K562 (cell line): ENCODE data around the gene UBXN11. TPM values are rescaled to one million over a fixed set of nuclear protein-coding genes. Genes with fewer than 3 reads are reported as not detected.

ENCODE experiments used
- CCNT2 ChIP-seq: IDR thresholded peaks from 2 replicates; pipeline ENCODE4 v1.6.1; 2011; ENCODE audit warnings: borderline replicate concordance, low read depth, mild to moderate bottlenecking, moderate library complexity, mixed read lengths, low read length; ENCODE audit not compliant: insufficient read length; ENCODE audit errors: extremely low read depth
- EGR1 ChIP-seq: fragments of 450-650 bp; conservative IDR thresholded peaks from 2 replicates; pipeline ENCODE4 v1.6.1; 2017; ENCODE audit warnings: mild to moderate bottlenecking
- HMG20B ChIP-seq: fragments of 250-450 bp; sonication (Bioruptor Pico); IDR thresholded peaks from 2 replicates; pipeline ENCODE4 v1.5.0; 2021; ENCODE audit warnings: mild to moderate bottlenecking
- HNRNPH1 ChIP-seq: fragments of 200-400 bp; formaldehyde crosslinking; optimal IDR thresholded peaks from 2 replicates; pipeline ENCODE3; 2017; ENCODE audit warnings: low read depth, mild to moderate bottlenecking, low read length, moderate library complexity
- KHSRP ChIP-seq: fragments of 450-650 bp; IDR thresholded peaks from 2 replicates; pipeline ENCODE4 v1.6.1; 2017
- PPARD ChIP-seq: fragments of 250-450 bp; sonication (Bioruptor Pico); IDR thresholded peaks from 2 replicates; pipeline ENCODE4 v1.8.0; 2022; ENCODE audit warnings: inconsistent platforms, mild to moderate bottlenecking, moderate library complexity
- SMARCE1 ChIP-seq: fragments of 450-650 bp; IDR thresholded peaks from 2 replicates; pipeline ENCODE4 v1.7.1; 2016; ENCODE audit warnings: mild to moderate bottlenecking
- STAT5A ChIP-seq: IDR thresholded peaks from 2 replicates; pipeline ENCODE4 v1.6.1; 2012; ENCODE audit warnings: low read length, inconsistent platforms, borderline replicate concordance
- TCF3 ChIP-seq: sonication (generic); formaldehyde crosslinking; IDR thresholded peaks from 2 replicates; pipeline ENCODE4 v1.4.0; 2020; ENCODE audit warnings: mild to moderate bottlenecking, missing genetic modification reagents
- TEAD1 ChIP-seq, 2 experiments: fragments of 450-650 bp in 1 of 2; sonication (generic) in 1 of 2; formaldehyde crosslinking; IDR thresholded peaks; 2 replicates each; pipeline versions ENCODE4 v1.4.0 to v1.8.0; 2020 to 2022; ENCODE audit warnings: mild to moderate bottlenecking in 2 of 2, missing genetic modification reagents in 1 of 2
- TGIF2 ChIP-seq: sonication (generic); formaldehyde crosslinking; IDR thresholded peaks from 2 replicates; pipeline ENCODE4 v1.8.1; 2022; ENCODE audit warnings: mild to moderate bottlenecking, missing genetic modification reagents, moderate library complexity
- TRIM24 ChIP-seq, 2 experiments: fragments of 450-650 bp; IDR thresholded peaks; 2 replicates each; pipeline ENCODE4 v1.6.1; 2016
- ZBTB7A ChIP-seq: IDR thresholded peaks from 2 replicates; pipeline ENCODE4 v1.6.1; 2011; ENCODE audit warnings: low read depth, mild to moderate bottlenecking, low read length, moderate library complexity, borderline replicate concordance; ENCODE audit not compliant: control insufficient read depth
- ZC3H4 ChIP-seq: sonication (generic); formaldehyde crosslinking; IDR thresholded peaks from 2 replicates; pipeline ENCODE4 v1.9.0; 2021; ENCODE audit warnings: missing genetic modification reagents, borderline replicate concordance
- ZNF121 ChIP-seq: sonication (generic); formaldehyde crosslinking; conservative IDR thresholded peaks from 2 replicates; pipeline ENCODE4 v1.8.0; 2022; ENCODE audit warnings: missing genetic modification reagents
- ZNF780A ChIP-seq: fragments of 250-450 bp; sonication (Bioruptor Pico); IDR thresholded peaks from 2 replicates; pipeline ENCODE4 v1.5.0; 2021; ENCODE audit warnings: mild to moderate bottlenecking
- ZNF785 ChIP-seq: fragments of 250-450 bp; sonication (Bioruptor Pico); IDR thresholded peaks from 2 replicates; pipeline ENCODE4 v1.4.0; 2020; ENCODE audit warnings: mild to moderate bottlenecking
- polyA plus RNA-seq, 8 experiments: library from polyadenylated mRNA; depleted of rRNA in 4 of 8; stranded (reverse) in 5 of 8; unstranded in 3 of 8; fragments of >200 nt; fragmentation: Nextera tagmentation in 2 of 8; fragmentation: Illumina TruSeq in 1 of 8; extraction: Ambion mirVana in 2 of 8; extraction: Trizol in 1 of 8; gene quantifications; 2 replicates each; pipeline versions ENCODE4 v1.2.1 to v1.2.3, GENCODE V29; 2011 to 2014; ENCODE audit warnings: inconsistent platforms in 1 of 8, missing spikeins in 1 of 8
- total RNA-seq, 7 experiments: library from RNA; depleted of rRNA in 6 of 7; stranded (reverse); fragments of >200 nt in 6 of 7; fragmentation: Illumina TruSeq in 2 of 7; extraction: Trizol in 2 of 7; gene quantifications; 2 replicates each; pipeline versions ENCODE4 v1.2.1 to v1.2.3, GENCODE V29; 2011 to 2021; ENCODE audit warnings: low replicate concordance in 1 of 7
- TF ChIP-seq, protein P1 (sequence below): sonication (generic); formaldehyde crosslinking; IDR thresholded peaks from 2 replicates; pipeline ENCODE4 v1.8.1; 2023; ENCODE audit warnings: mild to moderate bottlenecking, missing genetic modification reagents
- TF ChIP-seq, protein P2 (sequence below): fragments of 250-450 bp; sonication (Bioruptor Pico); IDR thresholded peaks from 2 replicates; pipeline ENCODE4 v1.8.0; 2021; ENCODE audit warnings: moderate library complexity, mild to moderate bottlenecking, inconsistent platforms
- TF ChIP-seq, protein P3 (sequence below): fragments of 250-450 bp; sonication (Bioruptor Pico); IDR thresholded peaks from 2 replicates; pipeline ENCODE4 v1.5.1; 2021; ENCODE audit warnings: mild to moderate bottlenecking
- TF ChIP-seq, protein P4 (sequence below), 3 experiments: fragments of 200-800 bp in 1 of 3; sonication (Bioruptor generic) in 1 of 3; sonication (generic) in 1 of 3; formaldehyde crosslinking in 1 of 3; IDR thresholded peaks; 2 replicates each; pipeline versions ENCODE4 v1.6.1 to v1.8.0; 2016 to 2022; ENCODE audit warnings: mild to moderate bottlenecking in 2 of 3, missing compliant biosample characterization in 2 of 3, missing genetic modification characterization in 2 of 3, missing genetic modification reagents in 1 of 3

The UBXN11 gene
- total and polyA plus RNA-seq, 9 of the 15 experiments (the other 6 are each of a cell fraction or from before 2014, with no cell fraction given): 0.48 to 34.3 (median 11.3) TPM

DNA sequence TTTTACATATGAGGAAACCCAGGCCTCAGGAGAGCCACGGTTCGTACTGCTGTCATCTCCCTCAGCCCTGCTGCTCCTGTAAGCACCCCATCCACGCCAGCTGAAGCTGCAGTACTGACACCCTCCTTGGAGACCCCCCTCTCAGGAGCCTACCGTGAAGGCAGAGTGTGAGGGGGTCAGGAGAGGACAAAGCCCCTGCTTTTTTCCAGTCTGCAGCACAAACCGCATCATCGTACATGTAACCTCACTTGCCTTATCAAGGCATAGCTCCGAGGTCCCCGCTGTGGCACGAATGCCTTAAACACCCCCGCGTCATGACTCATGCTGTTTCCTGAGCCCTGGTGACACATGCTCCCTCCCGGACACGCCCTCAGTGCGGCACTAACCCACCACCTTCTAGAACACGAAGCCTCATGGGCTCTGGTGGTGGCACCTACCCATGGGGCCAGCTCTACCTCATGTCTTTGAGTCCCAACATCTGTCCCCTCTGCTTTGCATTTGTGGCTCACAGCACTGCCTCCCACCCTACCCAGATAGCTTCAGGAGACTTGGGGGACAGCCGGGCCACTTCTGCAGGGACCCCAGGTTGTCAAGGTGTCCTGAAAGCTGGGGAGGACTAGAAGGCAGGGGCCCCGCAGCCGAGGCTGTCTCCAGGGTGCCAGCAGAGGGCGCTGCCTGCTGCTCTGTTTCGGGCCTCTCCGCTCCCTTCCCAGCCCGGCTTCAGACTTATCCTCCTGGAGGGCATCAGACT, 21.7 kb downstream of the UBXN11 start (continued):
- TF ChIP-seq, protein P1, sequence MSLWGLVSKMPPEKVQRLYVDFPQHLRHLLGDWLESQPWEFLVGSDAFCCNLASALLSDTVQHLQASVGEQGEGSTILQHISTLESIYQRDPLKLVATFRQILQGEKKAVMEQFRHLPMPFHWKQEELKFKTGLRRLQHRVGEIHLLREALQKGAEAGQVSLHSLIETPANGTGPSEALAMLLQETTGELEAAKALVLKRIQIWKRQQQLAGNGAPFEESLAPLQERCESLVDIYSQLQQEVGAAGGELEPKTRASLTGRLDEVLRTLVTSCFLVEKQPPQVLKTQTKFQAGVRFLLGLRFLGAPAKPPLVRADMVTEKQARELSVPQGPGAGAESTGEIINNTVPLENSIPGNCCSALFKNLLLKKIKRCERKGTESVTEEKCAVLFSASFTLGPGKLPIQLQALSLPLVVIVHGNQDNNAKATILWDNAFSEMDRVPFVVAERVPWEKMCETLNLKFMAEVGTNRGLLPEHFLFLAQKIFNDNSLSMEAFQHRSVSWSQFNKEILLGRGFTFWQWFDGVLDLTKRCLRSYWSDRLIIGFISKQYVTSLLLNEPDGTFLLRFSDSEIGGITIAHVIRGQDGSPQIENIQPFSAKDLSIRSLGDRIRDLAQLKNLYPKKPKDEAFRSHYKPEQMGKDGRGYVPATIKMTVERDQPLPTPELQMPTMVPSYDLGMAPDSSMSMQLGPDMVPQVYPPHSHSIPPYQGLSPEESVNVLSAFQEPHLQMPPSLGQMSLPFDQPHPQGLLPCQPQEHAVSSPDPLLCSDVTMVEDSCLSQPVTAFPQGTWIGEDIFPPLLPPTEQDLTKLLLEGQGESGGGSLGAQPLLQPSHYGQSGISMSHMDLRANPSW (CRISPR knock-in tag): peak; percentile 60
- TF ChIP-seq KHSRP: no peak
- TF ChIP-seq PPARD (CRISPR knock-in tag): no peak
- TF ChIP-seq ZC3H4 (CRISPR knock-in tag): no peak
- peak; percentile 79 to 89 for TF ChIP-seq TEAD1 (CRISPR knock-in tag; IDR thresholded peaks at IDR 0.05)
- TF ChIP-seq SMARCE1: peak; percentile 99
- no peak for TF ChIP-seq ZNF121 (CRISPR knock-in tag)
- no peak for TF ChIP-seq ZNF785 (CRISPR knock-in tag)
- peak; percentile 99 for TF ChIP-seq EGR1
- peak; percentile 55; the same call in 1 of the 2 replicates for TF ChIP-seq STAT5A
- TF ChIP-seq, protein P2, sequence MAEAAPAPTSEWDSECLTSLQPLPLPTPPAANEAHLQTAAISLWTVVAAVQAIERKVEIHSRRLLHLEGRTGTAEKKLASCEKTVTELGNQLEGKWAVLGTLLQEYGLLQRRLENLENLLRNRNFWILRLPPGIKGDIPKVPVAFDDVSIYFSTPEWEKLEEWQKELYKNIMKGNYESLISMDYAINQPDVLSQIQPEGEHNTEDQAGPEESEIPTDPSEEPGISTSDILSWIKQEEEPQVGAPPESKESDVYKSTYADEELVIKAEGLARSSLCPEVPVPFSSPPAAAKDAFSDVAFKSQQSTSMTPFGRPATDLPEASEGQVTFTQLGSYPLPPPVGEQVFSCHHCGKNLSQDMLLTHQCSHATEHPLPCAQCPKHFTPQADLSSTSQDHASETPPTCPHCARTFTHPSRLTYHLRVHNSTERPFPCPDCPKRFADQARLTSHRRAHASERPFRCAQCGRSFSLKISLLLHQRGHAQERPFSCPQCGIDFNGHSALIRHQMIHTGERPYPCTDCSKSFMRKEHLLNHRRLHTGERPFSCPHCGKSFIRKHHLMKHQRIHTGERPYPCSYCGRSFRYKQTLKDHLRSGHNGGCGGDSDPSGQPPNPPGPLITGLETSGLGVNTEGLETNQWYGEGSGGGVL (CRISPR knock-in tag): no peak
- TF ChIP-seq ZBTB7A: peak; percentile 92
- no peak for TF ChIP-seq HMG20B
- no peak for TF ChIP-seq ZNF780A (CRISPR knock-in tag)
- peak; percentile 54 to 85; a peak in 3 of 4 replicates for TF ChIP-seq TRIM24 (IDR thresholded peaks at IDR 0.05)
- peak; percentile 81 for TF ChIP-seq CCNT2
- no peak for TF ChIP-seq TGIF2 (CRISPR knock-in tag)
- TF ChIP-seq HNRNPH1: no peak
- TF ChIP-seq, protein P3, sequence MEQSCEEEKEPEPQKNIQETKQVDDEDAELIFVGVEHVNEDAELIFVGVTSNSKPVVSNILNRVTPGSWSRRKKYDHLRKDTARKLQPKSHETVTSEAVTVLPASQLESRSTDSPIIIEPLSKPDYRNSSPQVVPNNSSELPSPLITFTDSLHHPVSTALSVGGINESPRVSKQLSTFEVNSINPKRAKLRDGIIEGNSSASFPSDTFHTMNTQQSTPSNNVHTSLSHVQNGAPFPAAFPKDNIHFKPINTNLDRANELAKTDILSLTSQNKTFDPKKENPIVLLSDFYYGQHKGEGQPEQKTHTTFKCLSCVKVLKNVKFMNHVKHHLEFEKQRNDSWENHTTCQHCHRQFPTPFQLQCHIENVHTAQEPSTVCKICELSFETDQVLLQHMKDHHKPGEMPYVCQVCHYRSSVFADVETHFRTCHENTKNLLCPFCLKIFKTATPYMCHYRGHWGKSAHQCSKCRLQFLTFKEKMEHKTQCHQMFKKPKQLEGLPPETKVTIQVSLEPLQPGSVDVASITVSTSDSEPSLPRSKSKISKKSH (CRISPR knock-in tag): no peak
- TF ChIP-seq, protein P4, sequence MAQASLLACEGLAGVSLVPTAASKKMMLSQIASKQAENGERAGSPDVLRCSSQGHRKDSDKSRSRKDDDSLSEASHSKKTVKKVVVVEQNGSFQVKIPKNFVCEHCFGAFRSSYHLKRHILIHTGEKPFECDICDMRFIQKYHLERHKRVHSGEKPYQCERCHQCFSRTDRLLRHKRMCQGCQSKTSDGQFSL (CRISPR knock-in tag; IDR thresholded peaks at IDR 0.05): peak; percentile 81
- TF ChIP-seq, protein P4 (tag; IDR thresholded peaks at IDR 0.05): no peak
- peak; percentile 83 for TF ChIP-seq TCF3 (CRISPR knock-in tag)
